ENCODE measurements around the gene ZNHIT3. TPM values are rescaled to one million over a fixed set of nuclear protein-coding genes. Genes with fewer than 3 reads are reported as not detected.

Gene ZNHIT3
- total RNA-seq, 4 donors from 2014 or later: 19.8 to 35.2 (median 25.4) TPM

GRCh38 chr17:36493956-36494355 is 7.5 kb downstream of the ZNHIT3 start:
- no peak for TF ChIP-seq CTCF (IDR thresholded peaks at IDR 0.05)
- no peak for DNase-seq (ENCODE audit: low spot score)
- no peak for ATAC-seq (ENCODE audit: low FRiP score)

- ATAC-seq (ENCODE audit: low FRiP score): no peak
- TF ChIP-seq CTCF (IDR thresholded peaks at IDR 0.05): no peak
- no peak for DNase-seq (ENCODE audit: low spot score)
Observed at GRCh38 chr17:36494674-36495073, 8.2 kb downstream of the ZNHIT3 start.

- ATAC-seq (ENCODE audit: low FRiP score) (no peak), DNase-seq (ENCODE audit: low spot score) (no peak)
- TF ChIP-seq CTCF (IDR thresholded peaks at IDR 0.05): no peak
Observed at GRCh38 chr17:36495076-36495578, 8.6 kb downstream of the ZNHIT3 start.

- no peak for ATAC-seq (ENCODE audit: low FRiP score)
- TF ChIP-seq CTCF (IDR thresholded peaks at IDR 0.05): no peak
- DNase-seq (ENCODE audit: low spot score): no peak
Observed at GRCh38 chr17:36496018-36496789, 9.7 kb downstream of the ZNHIT3 start.

GRCh38 chr17:36498155-36498554 is 11.7 kb downstream of the ZNHIT3 start:
- TF ChIP-seq CTCF (IDR thresholded peaks at IDR 0.05): no peak
- DNase-seq (ENCODE audit: low spot score) (no peak), ATAC-seq (ENCODE audit: low FRiP score) (no peak)

GRCh38 chr17:36498560-36499300 is 12.2 kb downstream of the ZNHIT3 start:
- ATAC-seq (ENCODE audit: low FRiP score): no peak
- no peak for TF ChIP-seq CTCF (IDR thresholded peaks at IDR 0.05)
- DNase-seq (ENCODE audit: low spot score): no peak
